K562 (cell line): ENCODE results near the gene EHMT2. TPM values are rescaled to one million over a fixed set of nuclear protein-coding genes. Genes with fewer than 3 reads are reported as not detected.

ENCODE experiments used
- ATAC-seq: fragments of 200-7000 bp; cut with Tn5 transposase; 3 replicates; pipeline ENCODE4 v1.9.1; 2020; ENCODE audit warnings: moderate library complexity
- BruUV-seq: library from RNA; stranded (reverse); fragments of 400-500 nt; replicated peaks from 2 replicates; lab custom pipeline; 2021; lab: Mats Ljungman, UMichigan
- CTCF ChIA-PET: fragments of 300-600 bp; formaldehyde crosslinking; extraction: SDS; loops from one replicate; lab custom pipeline; 2021; ENCODE audit warnings: low intra/inter-chr PET ratio; lab: Yijun Ruan, JAX
- POLR2A ChIA-PET: fragments of 300-600, 350-650 bp; sonication (Branson Sonifier 250); formaldehyde crosslinking; extraction: SDS; loops from one replicate; lab custom pipeline; 2021; ENCODE audit warnings: antibody characterized with exemption, inconsistent platforms; lab: Yijun Ruan, JAX
- DNase-seq, 4 experiments: peaks; one replicate each; pipeline versions ENCODE4 v3.0.0 to v3.0.0-alpha.2; 2011 to 2018; ENCODE audit warnings: low spot score in 3 of 4, mixed read lengths in 3 of 4; ENCODE audit errors: extremely low read depth in 1 of 4
- FAIRE-seq: peaks from 2 replicates; lab custom pipeline; 2011; peaks lifted over from hg19 to GRCh38; lab: Jason Lieb, UNC
- H2AFZ ChIP-seq: 2 replicates; pipeline ENCODE4 v1.6.0; 2011; ENCODE audit warnings: low read depth, low read length, control low read depth, inconsistent platforms
- H3K27ac ChIP-seq: fragments of 200-600 bp; 3 replicates; pipeline ENCODE4 v1.8.0; 2011; ENCODE audit warnings: low read depth, mild to moderate bottlenecking, control low read depth, inconsistent platforms, low read length, moderate library complexity, mixed read lengths; ENCODE audit errors: extremely low read depth
- H3K27me3 ChIP-seq, 2 experiments: fragments of 300-600 bp in 1 of 2; 2 replicates in 1 of 2; 3 replicates in 1 of 2; pipeline versions ENCODE4 v1.6.0 to v1.8.0; 2011; ENCODE audit warnings: inconsistent platforms in 2 of 2, low read length in 2 of 2, mild to moderate bottlenecking in 1 of 2, mixed read lengths in 1 of 2, moderate library complexity in 1 of 2; ENCODE audit not compliant: control insufficient read depth in 2 of 2, insufficient read depth in 2 of 2
- H3K36me3 ChIP-seq: fragments of 300-600 bp; 3 replicates; pipeline ENCODE4 v1.8.0; 2011; ENCODE audit warnings: mild to moderate bottlenecking, low read length, inconsistent platforms; ENCODE audit not compliant: control insufficient read depth, insufficient read depth
- H3K4me1 ChIP-seq, 2 experiments: fragments of 200-600 bp in 1 of 2; replicated peaks in 1 of 2; 2 replicates in 1 of 2; 3 replicates in 1 of 2; pipeline versions ENCODE4 v1.5.1 to v1.8.0; 2011; ENCODE audit warnings: inconsistent platforms in 2 of 2, low read length in 2 of 2, mild to moderate bottlenecking in 1 of 2, mixed read lengths in 1 of 2, moderate library complexity in 1 of 2; ENCODE audit not compliant: control insufficient read depth in 2 of 2, insufficient read depth in 2 of 2
- H3K4me2 ChIP-seq: 2 replicates; pipeline ENCODE4 v1.6.1; 2011; ENCODE audit warnings: low read length, control low read depth, inconsistent platforms, mixed read lengths; ENCODE audit not compliant: insufficient read depth
- H3K4me3 ChIP-seq: fragments of 200-600 bp; sonication (generic), shearing (Covaris generic); 2 replicates; pipeline ENCODE4 v1.5.1; 2016; ENCODE audit warnings: control low read depth, inconsistent platforms
- H3K79me2 ChIP-seq: fragments of 200-600 bp; 3 replicates; pipeline ENCODE4 v1.8.0; 2011; ENCODE audit warnings: low read length, inconsistent platforms; ENCODE audit not compliant: control insufficient read depth, insufficient read depth
- H3K9ac ChIP-seq, 2 experiments: 2 replicates each; pipeline versions ENCODE4 v1.6.0 to v1.6.1; 2011; ENCODE audit warnings: low read depth in 2 of 2, low read length in 2 of 2, control low read depth in 1 of 2, inconsistent platforms in 1 of 2, mild to moderate bottlenecking in 1 of 2, mixed read lengths in 1 of 2; ENCODE audit not compliant: insufficient read depth in 1 of 2
- H3K9me1 ChIP-seq: one replicate; pipeline ENCODE4 v1.6.0; 2011; ENCODE audit warnings: inconsistent platforms, mild to moderate bottlenecking, low read length, moderate library complexity; ENCODE audit not compliant: control insufficient read depth, insufficient read depth
- H3K9me3 ChIP-seq: replicated peaks from 2 replicates; pipeline ENCODE4 v1.5.1; 2011; ENCODE audit warnings: low read depth, low read length, inconsistent platforms; ENCODE audit not compliant: control insufficient read depth, insufficient read depth
- H4K20me1 ChIP-seq: replicated peaks from 2 replicates; pipeline ENCODE4 v1.6.1; 2011; ENCODE audit warnings: low read length, inconsistent platforms, mixed read lengths; ENCODE audit not compliant: control insufficient read depth, insufficient read depth
- ARID3B ChIP-seq: fragments of 250-450 bp; sonication (Bioruptor Pico); IDR thresholded peaks from 2 replicates; pipeline ENCODE4 v1.4.0; 2020; ENCODE audit warnings: borderline replicate concordance
- MED1 ChIP-seq: sonication (generic); formaldehyde crosslinking; IDR thresholded peaks from 2 replicates; pipeline ENCODE4 v1.8.1; 2023; ENCODE audit warnings: missing genetic modification reagents, borderline replicate concordance
- PHF20 ChIP-seq: fragments of 450-650 bp; IDR thresholded peaks from 2 replicates; pipeline ENCODE4 v1.6.1; 2018; ENCODE audit not compliant: partially characterized antibody
- POLR3A ChIP-seq: IDR thresholded peaks from 2 replicates; pipeline ENCODE4 v1.6.1; 2011; ENCODE audit warnings: borderline replicate concordance, mild to moderate bottlenecking, moderate library complexity; ENCODE audit not compliant: insufficient read length, insufficient read depth; ENCODE audit errors: extremely low read depth
- REST ChIP-seq, 2 experiments: fragments of 450-650 bp; formaldehyde crosslinking in 1 of 2; IDR thresholded peaks; 2 replicates each; pipeline versions ENCODE4 v1.4.0 to v1.6.1; 2014 to 2020; ENCODE audit warnings: mild to moderate bottlenecking in 2 of 2, borderline replicate concordance in 1 of 2, low read depth in 1 of 2
- SPI1 ChIP-seq: IDR thresholded peaks from 2 replicates; pipeline ENCODE4 v1.6.1; 2011; ENCODE audit warnings: low read depth, low read length, control low read depth, borderline replicate concordance
- USF1 ChIP-seq: sonication (generic); formaldehyde crosslinking; IDR thresholded peaks from 2 replicates; pipeline ENCODE4 v1.9.0; 2022; ENCODE audit warnings: mild to moderate bottlenecking, missing genetic modification reagents
- ZNF324 ChIP-seq: fragments of 250-450 bp; sonication (Bioruptor Pico); IDR thresholded peaks from 2 replicates; pipeline ENCODE4 v1.4.0; 2020; ENCODE audit warnings: mild to moderate bottlenecking
- WGBS: fragments of 100-300 bp; shearing (Covaris generic); methylation state at CpG from one replicate; pipeline ENCODE4 v1.1.6; 2016; ENCODE audit warnings: low coverage, mixed read lengths; ENCODE audit not compliant: insufficient coverage; ENCODE audit errors: missing lambda C conversion rate; 5-methylcytosine and 5-hydroxymethylcytosine counted together
- in situ Hi-C: fragments of 300-500 bp; cut with MboI; formaldehyde crosslinking; loops from 4 replicates; pipeline ENCODE4 v1.15.0; 2018; ENCODE audit warnings: inconsistent platforms, mixed read lengths
- intact Hi-C: fragments of 100-400 bp; cut with micrococcal nuclease; formaldehyde crosslinking; loops from 2 replicates; pipeline ENCODE4 v1.14.2; 2022
- polyA plus RNA-seq, 8 experiments: library from polyadenylated mRNA; depleted of rRNA in 4 of 8; stranded (reverse) in 5 of 8; unstranded in 3 of 8; fragments of >200 nt; fragmentation: Nextera tagmentation in 2 of 8; fragmentation: Illumina TruSeq in 1 of 8; extraction: Ambion mirVana in 2 of 8; extraction: Trizol in 1 of 8; gene quantifications; 2 replicates each; pipeline versions ENCODE4 v1.2.1 to v1.2.3, GENCODE V29; 2011 to 2014; ENCODE audit warnings: inconsistent platforms in 1 of 8, missing spikeins in 1 of 8
- total RNA-seq, 7 experiments: library from RNA; depleted of rRNA in 6 of 7; stranded (reverse); fragments of >200 nt in 6 of 7; fragmentation: Illumina TruSeq in 2 of 7; extraction: Trizol in 2 of 7; gene quantifications; 2 replicates each; pipeline versions ENCODE4 v1.2.1 to v1.2.3, GENCODE V29; 2011 to 2021; ENCODE audit warnings: low replicate concordance in 1 of 7

Gene EHMT2
- total and polyA plus RNA-seq, 9 of the 15 experiments (the other 6 are each of a cell fraction or from before 2014, with no cell fraction given), result 2.1 to 63.8 (median 38.5) TPM

GRCh38 chr6:31899215-31899614 is 1.7 kb upstream of the EHMT2 start:
- Histone ChIP-seq H3K9ac (peak overlapping the region in 1 of 2 experiments; percentile 23; a peak in 1 of 4 replicates), H3K4me1 (peaks cover 34 to 43% of the 10 kb centered on the region in 2 experiments; a peak in 4 of 5 replicates), H3K27me3 (no peaks in the 10 kb centered on the region)
- in situ Hi-C loops, result no loop called here
- no peak for DNase-seq
- CTCF ChIA-PET, result no interaction called here
- no peak for TF ChIP-seq MED1 (CRISPR knock-in tag)
- no peak for TF ChIP-seq REST (IDR thresholded peaks at IDR 0.05; ENCODE audit: borderline replicate concordance)
- no peak for TF ChIP-seq REST (CRISPR knock-in tag; IDR thresholded peaks at IDR 0.05; ENCODE audit: low read depth)
- no peak for TF ChIP-seq POLR3A
- no peak for TF ChIP-seq ZNF324
- TF ChIP-seq PHF20, result no peak
- TF ChIP-seq ARID3B (CRISPR knock-in tag), result no peak
- TF ChIP-seq SPI1, result peak; percentile 81
- TF ChIP-seq USF1 (CRISPR knock-in tag), result no peak
- TF ChIP-seq, all 486 proteins: peak for 1
- intact Hi-C loops, result no loop called here
- H3K9me3 ChIP-seq, result no peaks in the 10 kb centered on the region
- WGBS, result 49% methylated on average over 5 of the region's 5 CpGs
- no TSS peak for BruUV-seq
- no peak overlapping the region for H3K4me3 ChIP-seq
- peak overlapping the region; percentile 40 for H3K4me2 ChIP-seq
- no peaks in the 10 kb centered on the region for H3K9me1 ChIP-seq
- H4K20me1 ChIP-seq, result peaks cover 3% of the 10 kb centered on the region; the same call in 1 of the 2 replicates
- POLR2A ChIA-PET, result interaction anchor here (1.0 to 2.4 kb wide), 4 partner anchors 15 to 69 kb away, joined by 3 to 10 read pairs (median 7); no protein-coding TSS in a partner anchor
- no peak overlapping the region for H2AFZ ChIP-seq
- FAIRE-seq, result peak; percentile 54
- peaks cover 34% of the 10 kb centered on the region; the same call in 1 of the 3 replicates for H3K36me3 ChIP-seq
- peaks cover 49% of the 10 kb centered on the region for H3K79me2 ChIP-seq
- ATAC-seq, result no peak
- peak overlapping the region; percentile 34; the same call in 2 of the 3 replicates for H3K27ac ChIP-seq
